HG03571 (cell line): ENCODE measurements around the gene IL17D.
"Not testable (repeated sequence)": the region's sequence is repeated elsewhere in the genome, so short reads cannot be mapped to it uniquely, and the experiment has no call there.

ENCODE experiments used
- ATAC-seq: cut with Tn5 transposase; IDR thresholded peaks from one replicate; pipeline ENCODE4 v1.9.1; 2021; ENCODE audit not compliant: unreplicated experiment

IL17D gene, protein sequence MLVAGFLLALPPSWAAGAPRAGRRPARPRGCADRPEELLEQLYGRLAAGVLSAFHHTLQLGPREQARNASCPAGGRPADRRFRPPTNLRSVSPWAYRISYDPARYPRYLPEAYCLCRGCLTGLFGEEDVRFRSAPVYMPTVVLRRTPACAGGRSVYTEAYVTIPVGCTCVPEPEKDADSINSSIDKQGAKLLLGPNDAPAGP

DNA sequence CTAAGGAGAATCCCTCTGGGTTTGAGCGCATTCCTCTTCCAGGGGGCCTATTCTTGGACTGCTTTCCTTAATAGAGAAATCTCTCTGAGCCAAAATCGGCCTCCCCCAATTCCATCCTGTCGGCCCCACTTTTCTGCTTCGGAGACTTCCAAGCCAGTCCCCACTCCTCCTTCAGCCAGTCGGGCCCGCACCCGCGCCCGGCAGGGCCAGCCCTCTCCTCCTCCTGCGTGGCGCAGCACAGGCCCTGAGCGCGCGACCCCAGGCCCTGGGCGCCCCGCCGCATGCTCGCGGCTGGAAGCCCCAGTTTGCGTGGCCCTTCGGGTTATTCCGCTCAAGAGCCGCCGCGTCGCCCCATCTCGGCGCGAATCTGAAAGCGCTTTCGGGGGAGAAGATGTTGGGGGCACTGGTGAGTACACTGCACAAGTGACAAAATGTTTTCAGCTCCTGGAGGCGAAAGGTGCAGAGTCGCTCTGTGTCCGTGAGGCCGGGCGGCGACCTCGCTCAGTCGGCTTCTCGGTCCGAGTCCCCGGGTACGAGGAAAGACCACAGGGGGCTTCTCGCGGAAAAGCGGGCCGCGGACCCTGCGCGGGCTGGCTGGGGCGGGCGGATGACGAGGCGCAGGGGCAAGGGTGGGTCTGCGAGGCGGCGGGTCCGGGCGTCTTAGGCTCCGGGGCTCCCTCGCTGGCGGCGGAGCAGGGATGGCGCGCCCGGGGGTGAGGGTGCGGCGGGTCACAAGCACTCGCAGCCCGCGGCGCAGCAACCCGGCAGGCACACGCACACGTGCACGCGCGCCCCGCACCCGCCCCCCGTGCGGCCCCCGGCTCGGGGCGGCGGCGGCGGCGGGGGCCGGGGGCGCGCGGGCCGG lies at the start of gene IL17D:
IL17D (plus strand) TSS at position 785 of the 865 bp plus-strand sequence. CDS start 303 bp downstream, outside the sequence.
- ATAC-seq, result peak; percentile 21

DNA sequence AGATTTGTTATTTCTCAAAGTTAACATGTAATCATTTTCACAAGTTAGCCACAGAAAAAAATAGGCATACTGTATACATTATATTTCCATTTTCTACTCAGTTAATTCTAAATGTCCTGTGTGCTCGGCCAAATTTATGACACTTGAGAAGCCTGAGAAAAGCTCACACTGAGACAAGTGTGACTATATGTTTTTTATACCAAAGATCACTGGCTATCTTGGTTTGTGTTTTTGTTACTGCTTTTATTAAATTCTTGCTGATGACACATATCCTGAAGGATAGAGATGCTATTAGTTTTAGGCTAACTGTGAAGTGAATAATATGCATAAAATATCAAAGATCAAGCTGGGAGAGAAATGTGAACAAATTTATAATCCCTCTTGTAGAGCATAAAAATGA lies 49.3 kb upstream of the IL17D start:
- ATAC-seq, result no peak

DNA sequence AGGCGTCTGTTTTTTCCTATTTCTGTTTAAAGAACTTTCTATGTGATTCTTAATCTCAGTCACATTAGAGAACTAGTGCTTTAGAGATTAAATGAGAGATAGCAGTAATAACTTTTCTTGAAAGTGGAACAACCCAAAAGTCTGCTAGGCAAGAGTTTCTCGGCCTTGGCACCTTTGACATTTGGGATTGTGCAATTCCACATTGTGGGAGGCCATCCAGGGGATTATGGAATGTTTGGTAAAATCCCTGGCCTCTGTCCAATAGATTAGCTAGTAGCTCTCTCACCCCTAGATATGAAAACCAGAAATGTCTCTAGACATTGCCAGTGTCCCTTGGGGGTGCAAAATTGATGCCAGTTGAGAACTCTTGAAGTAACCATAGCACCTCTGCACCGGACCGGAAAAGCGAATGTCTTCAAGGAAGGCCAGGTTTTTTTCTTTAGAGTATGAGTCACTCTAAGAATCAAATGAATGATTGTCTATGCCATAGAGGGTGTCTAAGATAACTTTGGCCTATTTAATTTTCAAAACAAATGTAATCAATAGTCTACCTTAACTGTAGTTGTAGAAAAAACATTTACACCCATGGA lies 45.0 kb upstream of the IL17D start:
- no peak for ATAC-seq

DNA sequence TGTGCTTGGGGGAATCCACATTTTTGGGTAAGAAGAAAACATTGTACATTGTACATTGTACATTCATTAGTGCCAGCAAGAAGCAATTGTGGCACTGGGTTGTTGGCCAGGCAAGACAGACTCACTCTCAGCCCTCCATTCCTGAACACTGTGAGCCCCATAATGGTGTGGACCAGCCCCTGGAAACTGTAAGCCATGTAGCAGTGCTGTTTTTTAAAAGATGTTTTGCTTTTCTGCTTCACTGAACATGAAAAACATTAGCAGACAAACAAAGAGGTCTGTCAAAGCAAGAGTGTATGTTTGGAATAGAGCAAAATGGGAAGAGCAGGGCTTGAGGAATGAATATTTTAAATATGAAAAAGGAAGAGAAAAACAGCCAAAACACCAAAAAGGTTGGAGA lies 39.1 kb upstream of the IL17D start:
- no peak for ATAC-seq

DNA sequence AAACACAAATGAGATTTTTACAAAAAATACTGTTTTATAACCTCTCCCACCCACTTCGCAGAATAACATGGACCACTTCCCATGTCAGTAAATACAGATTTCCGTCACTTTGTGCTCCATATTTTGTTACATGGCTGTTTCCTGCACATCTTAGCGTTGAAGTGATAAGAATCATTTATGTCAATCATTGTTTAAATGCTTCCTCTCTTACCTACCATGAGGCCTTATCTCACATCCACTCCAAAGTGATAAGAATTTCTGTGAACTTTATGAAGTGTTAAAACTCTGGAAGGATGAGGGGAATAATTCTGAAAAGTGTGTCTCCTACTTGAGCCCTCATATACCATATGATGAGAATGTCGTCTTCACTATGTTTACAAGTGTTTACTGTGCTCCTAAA lies 36.6 kb upstream of the IL17D start:
- no peak for ATAC-seq

DNA sequence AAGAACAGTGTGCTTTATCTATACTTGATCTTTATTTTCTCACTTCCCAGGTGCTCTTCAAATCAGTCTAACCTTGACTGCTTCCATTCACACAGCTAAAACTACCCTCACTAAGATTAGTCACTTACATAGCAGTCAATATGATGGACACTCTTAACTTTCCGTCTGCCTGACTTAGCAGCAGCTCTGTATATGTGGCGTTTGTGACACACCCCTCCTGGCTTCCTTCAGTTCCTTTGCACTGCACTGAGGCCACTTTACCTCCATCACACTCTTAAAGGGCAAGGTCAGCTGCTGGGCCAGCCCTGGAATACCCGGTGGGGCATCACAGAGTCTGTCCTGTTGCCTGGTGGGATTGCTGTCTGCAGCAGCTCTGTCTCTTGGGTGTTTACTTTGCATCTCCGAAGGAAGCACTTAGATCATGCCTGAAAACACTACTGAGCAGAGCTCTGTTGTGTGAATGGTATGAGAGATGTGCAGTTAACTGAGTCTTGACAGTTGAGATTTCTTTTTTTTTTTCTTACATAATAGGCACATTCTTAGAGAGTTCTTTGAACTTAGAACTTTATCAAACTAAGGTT lies 35.6 kb upstream of the IL17D start:
- ATAC-seq, result no peak

DNA sequence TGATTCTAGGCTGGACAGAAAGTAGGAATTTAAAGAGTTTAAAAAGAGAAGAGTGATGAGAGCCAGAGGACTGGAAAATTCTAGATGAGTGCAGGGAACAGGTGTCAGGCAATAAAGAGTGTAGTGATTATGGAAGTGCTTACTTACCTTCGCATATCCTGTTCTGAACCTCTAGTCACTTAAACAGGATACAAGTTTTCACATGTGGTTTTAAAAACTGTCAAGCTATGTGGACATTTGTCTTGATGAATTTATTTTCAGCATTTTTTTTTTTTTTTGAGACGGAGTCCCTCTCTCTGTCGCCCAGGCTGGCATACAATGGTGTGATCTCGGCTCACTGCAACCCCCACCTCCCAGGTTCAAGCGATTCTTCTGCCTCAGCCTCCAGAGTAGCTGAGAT lies 34.3 kb upstream of the IL17D start:
- no peak for ATAC-seq

DNA sequence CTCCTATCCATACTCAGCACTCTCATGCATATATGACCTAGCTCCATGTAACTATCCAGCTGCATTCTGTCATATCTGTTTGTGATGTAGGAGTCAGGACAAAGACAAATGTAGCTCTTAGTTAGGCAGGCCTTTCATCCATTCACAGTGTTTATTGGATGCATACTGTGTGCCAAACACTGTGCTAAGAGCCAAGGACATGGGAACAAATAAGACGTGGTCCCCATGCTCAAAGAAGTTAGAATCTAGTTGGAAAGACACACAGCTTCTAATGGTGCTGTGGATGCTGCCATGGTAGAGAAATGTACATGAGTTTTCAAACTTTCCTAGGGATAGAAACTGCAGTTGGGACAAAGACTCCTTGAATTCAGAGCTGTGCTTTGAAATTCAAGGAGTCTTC lies 31.7 kb upstream of the IL17D start:
- ATAC-seq, result no peak

DNA sequence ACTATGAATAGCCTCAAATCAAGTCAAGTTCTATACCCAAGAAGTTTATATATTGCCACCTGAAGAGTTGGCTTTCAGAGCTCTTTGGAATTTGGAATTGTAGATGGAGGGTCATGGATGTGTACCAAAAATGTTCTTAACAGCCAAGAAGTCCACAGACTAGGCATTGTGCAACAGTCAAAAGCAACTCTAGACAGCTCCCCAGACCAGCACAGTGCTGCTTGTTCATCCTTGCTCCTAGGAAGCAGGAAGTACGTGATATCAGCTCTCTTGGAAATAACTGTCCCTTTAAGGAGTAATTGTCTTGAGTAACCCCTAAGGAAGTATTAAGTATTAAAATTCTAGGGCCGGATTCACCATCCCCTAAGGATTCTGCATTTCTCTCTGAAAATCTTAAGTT lies 30.7 kb upstream of the IL17D start:
- ATAC-seq, result no peak

DNA sequence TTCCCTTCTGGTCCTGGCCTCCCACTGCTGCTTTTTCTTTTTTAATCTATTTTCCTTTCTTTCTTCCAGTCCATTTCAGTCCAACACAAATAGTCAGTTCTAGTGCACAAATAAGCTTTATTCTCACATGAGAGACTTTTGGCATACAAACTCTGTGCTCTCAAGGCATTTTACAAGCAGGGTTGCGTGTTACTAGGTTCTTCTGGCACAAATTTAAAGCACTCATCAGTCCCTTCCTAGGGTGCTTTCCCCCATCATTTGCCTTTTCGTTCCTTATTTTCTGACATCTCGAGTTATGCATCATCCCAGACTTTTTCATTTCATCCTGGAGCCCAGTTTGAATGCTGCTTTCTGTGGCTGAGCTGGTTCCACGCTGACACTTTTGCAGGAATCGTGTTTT lies 29.8 kb upstream of the IL17D start:
- ATAC-seq, result no peak

DNA sequence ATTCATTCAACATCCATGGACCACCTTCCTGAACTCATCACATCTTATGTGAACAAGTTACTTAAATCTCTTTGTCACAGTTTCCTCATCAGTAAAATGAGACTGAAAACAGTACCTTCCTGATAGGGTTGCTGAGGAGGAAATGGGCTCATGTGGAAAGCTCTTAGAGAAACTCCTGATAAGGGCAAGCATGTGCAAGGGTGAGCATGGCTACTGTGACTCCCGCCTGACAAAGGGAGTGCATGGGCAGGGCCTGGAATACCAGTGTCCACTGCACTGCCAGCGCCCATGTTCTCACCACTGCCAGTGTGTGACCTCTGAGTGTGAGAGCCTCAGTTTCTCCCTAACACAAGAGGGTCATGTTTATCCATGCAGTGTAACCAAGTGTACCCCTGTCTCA lies 27.3 kb upstream of the IL17D start:
- ATAC-seq, result no peak

DNA sequence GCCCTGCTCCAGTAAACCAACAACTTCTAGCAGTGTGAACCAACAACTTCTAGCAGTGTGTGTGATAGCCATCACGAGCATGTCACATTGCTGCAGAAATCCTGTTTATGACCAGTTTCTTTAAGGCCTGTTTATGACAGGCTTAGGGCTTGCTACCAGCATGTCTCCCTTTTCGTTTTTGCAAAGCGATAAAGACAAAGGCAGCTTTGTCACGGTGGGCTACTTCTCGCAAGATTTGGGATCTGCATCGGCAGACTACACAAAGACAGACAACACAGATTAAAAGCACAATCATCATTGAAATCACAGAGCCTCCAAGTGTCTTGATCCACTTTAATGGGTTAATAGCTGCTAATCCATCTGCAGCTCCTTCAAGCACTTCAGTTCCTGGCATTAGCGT lies 24.9 kb upstream of the IL17D start:
- not testable (repeated sequence) for ATAC-seq

DNA sequence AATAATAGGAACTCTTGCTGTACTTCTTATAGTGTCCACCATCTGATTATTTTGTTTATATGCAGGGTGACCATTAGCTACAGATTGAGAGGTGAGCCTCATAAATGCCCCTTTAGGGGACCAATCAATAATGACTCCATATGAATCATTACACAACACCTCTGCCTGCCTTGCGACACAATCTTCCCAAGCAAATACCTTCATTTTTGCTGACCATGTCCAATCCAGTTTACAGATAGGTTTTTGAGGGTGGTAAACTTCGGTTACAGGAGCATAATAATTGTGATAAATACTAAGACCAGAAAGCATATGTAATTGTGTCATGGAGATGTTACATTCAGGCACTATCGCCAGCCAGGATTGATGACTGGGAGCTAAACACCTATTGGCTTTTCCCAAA lies 23.6 kb upstream of the IL17D start:
- ATAC-seq, result no peak

DNA sequence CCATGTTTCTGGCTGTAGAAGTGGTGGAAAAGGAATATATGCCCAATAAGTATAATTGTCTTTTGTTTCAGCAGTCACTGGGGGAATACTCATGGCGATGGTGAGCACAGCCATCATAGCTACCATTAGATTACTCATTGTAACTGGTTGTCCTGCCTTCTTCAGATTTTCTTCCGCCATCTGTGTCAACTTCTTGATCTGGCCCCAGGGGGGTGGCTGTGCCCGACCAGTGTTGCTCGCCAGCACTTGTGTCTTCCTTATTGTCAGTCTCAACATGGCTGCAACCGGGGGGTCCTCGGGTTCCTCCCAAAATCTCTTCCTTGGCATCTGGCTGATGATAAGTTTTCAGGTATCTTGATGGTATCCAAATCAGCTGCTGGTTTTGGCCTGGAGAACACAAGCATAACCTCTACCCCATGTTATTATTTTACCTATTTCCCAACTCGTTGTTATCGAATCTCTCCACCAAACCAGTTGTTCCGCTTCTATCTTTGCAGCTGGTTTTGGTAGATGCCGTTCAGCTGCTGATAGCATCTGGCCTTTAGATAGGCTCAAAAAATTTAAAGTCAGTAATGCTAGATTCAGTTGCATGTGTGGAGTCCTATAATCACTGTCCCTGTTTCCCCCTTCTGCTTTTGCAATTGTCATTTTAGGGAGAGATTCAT lies 23.0 kb upstream of the IL17D start:
- no peak for ATAC-seq

DNA sequence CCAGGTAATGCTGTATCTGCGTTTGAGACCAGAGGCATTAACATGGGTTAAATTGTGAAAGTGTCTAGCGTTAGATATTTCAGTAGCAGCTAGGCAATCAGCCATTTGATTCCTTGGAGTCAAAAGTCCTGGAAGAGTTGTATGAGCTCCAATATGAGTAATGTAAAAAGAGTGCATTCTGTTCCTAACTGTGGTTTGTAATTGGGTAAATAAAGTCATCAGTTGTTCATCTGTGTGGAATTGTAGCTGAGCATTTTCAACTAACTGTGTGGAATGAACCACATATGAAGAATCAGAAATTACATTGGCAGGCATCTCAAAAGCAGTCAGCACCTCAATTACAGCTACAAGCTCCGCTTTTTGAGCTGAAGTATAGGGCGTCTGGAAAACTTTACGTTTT lies 22.0 kb upstream of the IL17D start:
- ATAC-seq, result not testable (repeated sequence)

DNA sequence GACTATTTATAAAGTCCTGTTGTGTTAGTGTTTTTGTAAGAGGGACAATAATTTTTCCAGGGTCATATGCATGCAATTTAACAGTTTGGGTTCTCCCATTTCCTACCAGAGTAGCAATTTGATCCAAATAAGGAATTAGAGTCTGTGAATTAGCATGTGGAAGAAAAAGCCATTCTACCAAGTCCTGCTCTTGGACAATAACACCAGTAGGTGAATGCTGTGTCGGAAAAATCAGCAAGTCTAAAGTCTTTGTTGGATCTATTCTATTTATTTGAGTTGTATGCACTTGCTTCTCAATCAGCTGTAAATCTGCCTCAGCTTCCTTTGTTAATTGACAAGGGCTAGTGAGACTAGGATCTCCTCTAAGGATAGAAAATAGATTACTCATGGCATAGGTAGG lies 21.4 kb upstream of the IL17D start:
- ATAC-seq, result no peak

DNA sequence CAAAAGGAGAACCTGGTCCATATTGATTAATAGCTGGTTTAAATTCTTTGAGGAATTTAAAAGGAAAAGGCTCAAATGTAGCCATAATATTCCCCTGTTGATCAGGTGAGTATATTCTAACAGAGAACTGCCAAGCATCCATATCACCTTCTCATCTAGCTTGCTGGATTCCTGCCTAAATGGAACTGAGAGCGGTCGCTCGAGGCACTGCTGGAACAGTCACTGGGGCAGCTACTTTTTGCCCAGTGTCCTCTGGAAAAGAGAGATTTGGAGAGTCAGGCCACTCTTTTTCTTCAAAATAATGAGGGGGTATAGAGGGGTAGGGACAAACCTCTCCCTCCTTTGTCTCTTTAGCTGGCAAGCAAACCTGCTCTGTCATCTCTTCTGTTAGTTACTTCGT lies 19.5 kb upstream of the IL17D start:
- ATAC-seq, result no peak

DNA sequence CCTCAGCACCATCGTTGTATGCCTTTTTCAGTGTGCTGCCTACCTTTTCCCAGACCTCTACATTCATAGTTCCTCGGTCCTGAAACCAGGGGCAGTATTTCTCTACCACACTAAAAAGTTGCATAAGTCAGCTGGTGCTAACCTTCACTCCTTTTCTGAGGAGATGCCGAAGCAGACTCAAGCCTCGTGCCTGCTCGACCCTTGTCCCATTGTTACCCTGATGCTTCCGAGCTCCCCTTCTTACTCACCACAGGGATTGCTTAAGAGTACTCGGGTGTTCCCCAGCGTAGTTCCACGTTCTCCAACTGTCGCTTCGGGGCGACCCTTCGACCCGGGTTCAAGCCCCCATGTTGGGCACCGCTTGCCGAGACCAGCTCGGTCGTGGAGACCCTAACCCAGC lies 19.0 kb upstream of the IL17D start:
- ATAC-seq, result no peak

DNA sequence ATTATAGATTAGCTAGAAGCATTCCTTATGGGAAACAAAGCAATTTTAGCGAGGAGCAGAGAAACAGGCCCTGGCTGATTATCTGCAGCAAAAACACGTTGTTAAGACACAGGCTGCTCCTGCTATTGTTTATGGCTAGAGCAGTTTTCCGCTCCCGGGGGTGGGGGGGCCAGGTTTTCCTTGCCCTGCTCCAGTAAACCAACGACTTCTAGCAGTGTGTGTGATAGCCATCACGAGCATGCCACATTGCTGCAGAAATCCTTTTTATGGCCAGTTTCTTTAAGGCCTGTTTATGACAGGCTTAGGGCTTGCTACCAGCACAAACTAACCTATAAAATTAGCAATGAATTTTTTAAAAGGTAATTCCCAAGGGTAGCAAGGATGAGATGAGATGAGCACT lies 18.4 kb upstream of the IL17D start:
- no peak for ATAC-seq

DNA sequence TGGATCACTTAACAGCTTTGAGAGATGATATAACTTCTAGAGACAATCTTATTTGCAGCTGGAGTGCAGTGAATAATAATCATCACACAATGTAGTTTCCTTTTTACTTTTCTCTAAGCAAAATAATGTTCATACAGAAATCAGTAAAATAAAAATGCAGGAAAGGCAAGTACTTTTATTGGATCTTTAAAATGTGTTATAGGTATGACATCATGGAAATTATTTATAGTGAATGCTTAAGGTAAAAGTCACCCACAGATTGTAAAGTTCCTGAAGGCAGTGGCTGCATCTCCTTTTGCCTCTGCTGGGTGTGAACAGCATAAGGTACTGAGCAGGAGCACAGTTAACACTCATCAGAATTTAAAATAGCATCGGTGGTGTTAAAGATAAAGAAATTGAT lies 17.3 kb upstream of the IL17D start:
- ATAC-seq, result no peak

DNA sequence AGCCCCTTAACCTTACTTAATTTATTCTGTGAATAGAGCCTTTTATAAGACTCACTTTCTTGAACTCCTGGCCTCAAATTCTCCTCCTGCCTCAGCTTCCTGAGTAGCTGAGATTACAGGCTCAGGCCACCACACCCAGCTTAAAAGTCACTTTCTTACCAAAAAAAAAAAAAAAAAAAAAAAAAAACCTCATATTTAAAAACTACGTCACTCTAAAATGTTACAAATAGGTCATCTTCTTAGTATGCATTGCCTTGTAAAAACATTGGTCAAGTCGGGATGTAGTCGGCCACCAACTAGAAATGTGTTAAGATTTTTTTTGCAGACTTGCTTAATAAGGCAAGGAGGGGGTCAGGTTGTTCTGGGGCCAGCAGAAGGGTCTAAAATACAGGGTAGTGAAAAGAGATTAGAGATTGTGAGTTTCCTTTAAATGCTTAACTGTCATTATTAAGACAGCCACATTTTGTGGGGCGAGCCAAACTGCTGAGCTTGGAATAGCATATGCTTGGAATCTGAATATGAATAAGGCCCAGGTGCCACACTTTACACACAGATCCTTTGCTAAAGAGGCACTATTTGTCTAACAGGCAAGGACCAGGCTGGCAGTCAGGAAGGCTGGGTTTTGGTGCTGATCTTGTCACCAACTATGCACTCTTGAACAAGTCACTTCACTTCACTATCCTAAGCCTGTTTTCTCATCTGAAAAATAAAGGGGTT lies 16.5 kb upstream of the IL17D start:
- ATAC-seq, result no peak
